NCI-H345 treated with DMSO at 0.1 percent for 48 hours (cell line): Measurements from ENCODE around the gene ZNF462.

Source experiments
- DNase-seq: peaks from one replicate; lab custom pipeline; 2025; ENCODE audit not compliant: unreplicated experiment; lab: John Stamatoyannopoulos, UW

ZNF462 gene

GRCh38 chr9:106921341-106921899 lies 58.5 kb downstream of the ZNF462 start:
- peak; percentile 96 for DNase-seq

- no peak for DNase-seq
Observed at GRCh38 chr9:106922026-106922425, 59.1 kb downstream of the ZNF462 start.

GRCh38 chr9:106925392-106925791 lies 62.4 kb downstream of the ZNF462 start:
- DNase-seq = no peak

GRCh38 chr9:106927916-106928315 lies 65.0 kb downstream of the ZNF462 start:
- no peak for DNase-seq

GRCh38 chr9:106928350-106928749 lies 65.4 kb downstream of the ZNF462 start:
- DNase-seq = no peak

- no peak for DNase-seq
Observed at GRCh38 chr9:106929471-106930177, 66.7 kb downstream of the ZNF462 start.

GRCh38 chr9:106930477-106930876 lies 67.5 kb downstream of the ZNF462 start:
- no peak for DNase-seq

- no peak for DNase-seq
Observed at GRCh38 chr9:106931466-106931865, 68.5 kb downstream of the ZNF462 start.

GRCh38 chr9:106932178-106932577 lies 69.2 kb downstream of the ZNF462 start:
- DNase-seq = no peak

- no peak for DNase-seq
Observed at GRCh38 chr9:106932675-106933074, 69.7 kb downstream of the ZNF462 start.

GRCh38 chr9:106933470-106933869 lies 70.5 kb downstream of the ZNF462 start:
- no peak for DNase-seq

- no peak for DNase-seq
Observed at GRCh38 chr9:106934442-106935238, 71.7 kb downstream of the ZNF462 start.

GRCh38 chr9:106936680-106937079 lies 73.7 kb downstream of the ZNF462 start:
- DNase-seq = no peak

- no peak for DNase-seq
Observed at GRCh38 chr9:106941916-106942315, 79.0 kb downstream of the ZNF462 start.

- no peak for DNase-seq
Observed at GRCh38 chr9:106945727-106946660, 83.0 kb downstream of the ZNF462 start.

- no peak for DNase-seq
Observed at GRCh38 chr9:106947106-106947900, 84.3 kb downstream of the ZNF462 start.

- DNase-seq = no peak
Observed at GRCh38 chr9:106953174-106953573, 90.2 kb downstream of the ZNF462 start.

- no peak for DNase-seq
Observed at GRCh38 chr9:106954558-106954957, 91.6 kb downstream of the ZNF462 start.

GRCh38 chr9:106954974-106955850 lies 92.2 kb downstream of the ZNF462 start:
- DNase-seq = peak; percentile 46
